PFSK-1 (cell line): ENCODE results near the gene ACP1.

ENCODE experiments used
- POLR2AphosphoS5 ChIP-seq: IDR thresholded peaks from 2 replicates; pipeline ENCODE4 v1.6.1; 2012; ENCODE audit warnings: low read depth, mild to moderate bottlenecking, control low read depth, low read length, moderate library complexity
- SIN3A ChIP-seq: IDR thresholded peaks from 2 replicates; pipeline ENCODE4 v1.6.1; 2012; ENCODE audit warnings: mild to moderate bottlenecking, low read length, moderate library complexity, borderline replicate concordance; ENCODE audit not compliant: insufficient read depth
- TAF1 ChIP-seq: IDR thresholded peaks from 2 replicates; pipeline ENCODE4 v1.6.1; 2012; ENCODE audit warnings: low read length, control low read depth, borderline replicate concordance; ENCODE audit not compliant: insufficient read depth

DNA sequence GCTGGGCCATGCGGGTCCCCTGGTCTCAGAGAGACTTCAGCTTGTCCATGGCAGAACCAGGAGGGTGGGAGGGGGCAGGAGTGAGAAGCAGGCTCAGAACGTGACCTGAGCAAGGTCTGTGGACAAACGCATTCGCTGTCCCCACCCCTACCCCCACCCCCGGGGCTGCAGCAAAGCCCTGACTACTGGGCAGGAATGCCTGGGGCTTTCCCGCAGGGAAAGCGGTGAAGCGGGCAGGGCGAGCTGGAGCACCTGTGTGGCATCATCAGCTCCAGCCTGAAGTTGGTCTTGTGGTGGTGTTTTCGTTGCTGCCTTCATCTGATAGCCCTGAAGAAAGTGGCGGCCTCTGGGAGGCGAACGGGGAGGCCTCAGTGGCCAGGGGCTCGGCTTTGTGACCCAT is 49.2 kb downstream of the ACP1 start:
- no peak for TF ChIP-seq POLR2AphosphoS5
- TF ChIP-seq TAF1 = no peak
- TF ChIP-seq SIN3A = no peak
